Measurements from ENCODE around the gene DNAAF6. TPM values are rescaled to one million over a fixed set of nuclear protein-coding genes. Genes with fewer than 3 reads are reported as not detected.
A peak's percentile ranks its signal among the peaks of the same experiment; 100 is the strongest.
"Not testable (repeated sequence)": the region's sequence is repeated elsewhere in the genome, so short reads cannot be mapped to it uniquely, and the experiment has no call there.

DNAAF6 gene
- polyA plus RNA-seq (ENCODE audit: insufficient read length in 4 of 4) = under 1 TPM in 1 of 4 donors, not detected in 3; 0.09 TPM

DNA sequence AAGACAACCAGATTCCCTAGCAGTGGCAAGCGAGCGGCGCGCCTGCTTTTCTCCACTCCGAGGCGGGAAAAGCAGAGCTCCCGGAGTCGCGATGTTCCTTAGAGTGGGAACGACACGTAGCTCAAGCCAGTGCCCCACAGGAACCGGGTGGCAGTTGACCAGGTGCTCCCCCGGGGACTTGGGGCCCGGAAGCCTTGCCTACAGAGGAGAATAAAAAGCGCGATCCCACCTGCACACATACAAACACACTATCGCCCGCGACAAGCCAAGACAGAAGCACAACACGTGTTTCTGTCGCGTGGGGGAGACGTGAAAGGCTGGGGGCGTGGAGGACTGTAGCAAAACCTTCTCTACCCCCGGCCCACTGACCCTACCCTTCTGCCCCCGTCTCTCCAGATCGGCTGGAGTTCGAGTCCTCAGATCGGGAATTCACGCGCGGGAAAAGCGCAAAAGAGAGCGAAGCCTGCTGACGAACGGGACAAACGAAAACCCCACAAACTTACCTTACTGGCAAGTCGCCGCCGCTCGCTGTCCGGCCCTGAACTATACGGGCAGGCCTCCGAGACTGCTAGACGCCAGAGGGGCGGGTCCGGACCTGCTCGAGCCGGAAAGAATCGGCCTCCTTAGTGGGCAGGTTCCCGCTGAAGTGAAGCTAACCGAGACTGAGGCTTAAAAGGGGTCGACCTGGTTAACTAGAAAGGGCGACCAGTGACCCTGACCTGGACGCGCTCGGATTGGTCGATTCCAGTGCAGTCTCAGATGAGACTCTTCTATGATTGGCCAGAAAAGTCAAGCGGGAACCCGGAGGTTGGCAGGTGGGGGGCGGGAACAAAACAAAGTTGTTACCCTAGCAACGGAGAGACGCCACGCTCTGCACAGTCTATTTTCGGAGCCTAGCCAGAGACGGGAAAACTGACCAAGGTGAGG lies at the start of gene DNAAF6, which contains the start of gene NUP62CL:
DNAAF6 (plus strand) TSS at position 842 of the 927 bp plus-strand sequence. CDS start 6,265 bp downstream, outside the sequence.
NUP62CL (minus strand) TSS at position 664 of the 927 bp plus-strand sequence. CDS start 31,287 bp downstream, outside the sequence.
- peak; percentile 29 to 57 (median 46) for DNase-seq (ENCODE audit: low read depth in 4 of 4, low spot score in 3 of 4)

DNA sequence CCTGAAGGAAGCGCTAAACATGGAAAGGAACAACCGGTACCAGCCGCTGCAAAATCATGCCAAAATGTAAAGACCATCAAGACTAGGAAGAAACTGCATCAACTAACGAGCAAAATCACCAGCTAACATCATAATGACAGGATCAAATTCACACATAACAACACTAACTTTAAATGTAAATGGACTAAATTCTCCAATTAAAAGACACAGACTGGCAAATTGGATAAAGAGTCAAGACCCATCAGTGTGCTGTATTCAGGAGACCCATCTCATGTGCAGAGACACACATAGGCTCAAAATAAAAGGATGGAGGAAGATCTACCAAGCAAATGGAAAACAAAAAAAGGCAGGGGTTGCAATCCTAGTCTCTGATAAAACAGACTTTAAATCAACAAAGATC lies 48.8 kb upstream of the DNAAF6 start:
- not testable (repeated sequence) for DNase-seq (ENCODE audit: low read depth in 4 of 4, low spot score in 3 of 4)

DNA sequence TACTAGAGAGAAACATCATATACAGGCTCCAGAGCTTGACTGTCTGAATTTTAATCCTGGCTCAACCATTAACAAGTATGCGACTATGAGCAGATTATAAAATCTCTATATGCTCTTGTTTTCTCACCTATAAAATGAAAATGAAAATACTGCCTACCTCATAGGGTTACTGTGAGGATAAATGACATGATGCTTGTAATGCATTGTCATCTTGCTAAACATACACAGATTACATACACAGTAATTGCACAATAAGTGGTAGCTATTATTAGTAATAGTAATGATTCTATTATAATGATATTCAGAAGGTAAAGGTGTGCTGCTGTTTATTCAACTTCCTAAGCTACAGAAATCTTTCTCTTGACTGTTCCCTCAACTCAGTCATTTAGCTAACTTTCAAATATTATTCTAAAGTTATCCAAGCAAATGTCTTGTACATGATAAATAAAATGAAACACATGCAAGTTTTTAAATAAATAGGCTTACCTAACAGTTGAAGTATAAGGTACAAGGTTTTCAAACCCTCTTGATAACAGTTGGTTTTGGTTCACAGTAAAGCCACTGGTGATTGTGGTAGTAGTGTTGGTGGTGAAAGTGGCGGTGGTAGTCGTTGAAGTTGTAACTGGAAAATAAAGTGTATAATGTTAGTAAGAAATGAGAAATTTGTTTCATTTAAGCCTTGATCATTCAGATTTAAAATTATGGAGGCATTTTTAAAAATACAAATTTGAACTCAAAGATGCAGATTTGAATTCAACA lies 39.1 kb upstream of the DNAAF6 start:
- DNase-seq (ENCODE audit: low read depth in 4 of 4, low spot score in 3 of 4) = no peak

DNA sequence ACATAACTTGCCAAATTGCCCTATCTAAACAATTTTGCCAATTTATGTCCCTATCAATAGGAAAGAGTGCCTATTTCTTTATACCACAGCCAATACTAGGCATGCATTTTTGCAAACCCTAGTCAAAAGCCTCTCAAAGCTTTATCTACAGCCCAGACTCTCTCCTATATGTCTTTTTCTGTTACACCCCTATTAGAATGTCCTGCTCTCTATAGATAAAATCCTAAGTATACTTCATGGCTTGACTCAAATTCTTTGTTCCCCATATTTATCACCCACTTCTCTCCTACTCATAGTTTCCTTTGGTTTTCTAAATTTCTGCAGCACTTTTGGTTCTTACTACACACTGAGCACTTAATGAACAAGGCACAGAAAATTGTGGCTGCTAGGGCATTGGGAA lies 38.2 kb upstream of the DNAAF6 start:
- DNase-seq (ENCODE audit: low read depth in 4 of 4, low spot score in 3 of 4) = no peak

DNA sequence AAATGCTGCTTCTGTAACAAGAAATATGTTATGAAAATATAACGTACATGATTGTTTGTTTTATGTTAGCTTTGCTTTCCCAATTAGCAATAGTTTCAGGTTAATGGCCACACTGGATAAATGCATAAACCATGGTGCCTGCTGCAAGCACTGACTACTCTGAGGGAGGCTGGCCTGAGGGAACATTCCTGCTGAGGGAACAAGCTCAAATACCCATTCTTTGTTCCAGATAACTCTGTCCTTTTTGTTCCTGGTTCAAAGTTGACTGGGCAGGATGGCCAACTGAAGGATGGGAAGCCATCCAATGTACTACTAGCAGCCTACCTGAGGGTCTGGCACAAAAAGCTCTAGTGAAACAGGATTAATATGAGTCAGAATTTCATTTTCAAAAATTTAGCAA lies 37.7 kb upstream of the DNAAF6 start:
- DNase-seq (ENCODE audit: low read depth in 4 of 4, low spot score in 3 of 4) = no peak

DNA sequence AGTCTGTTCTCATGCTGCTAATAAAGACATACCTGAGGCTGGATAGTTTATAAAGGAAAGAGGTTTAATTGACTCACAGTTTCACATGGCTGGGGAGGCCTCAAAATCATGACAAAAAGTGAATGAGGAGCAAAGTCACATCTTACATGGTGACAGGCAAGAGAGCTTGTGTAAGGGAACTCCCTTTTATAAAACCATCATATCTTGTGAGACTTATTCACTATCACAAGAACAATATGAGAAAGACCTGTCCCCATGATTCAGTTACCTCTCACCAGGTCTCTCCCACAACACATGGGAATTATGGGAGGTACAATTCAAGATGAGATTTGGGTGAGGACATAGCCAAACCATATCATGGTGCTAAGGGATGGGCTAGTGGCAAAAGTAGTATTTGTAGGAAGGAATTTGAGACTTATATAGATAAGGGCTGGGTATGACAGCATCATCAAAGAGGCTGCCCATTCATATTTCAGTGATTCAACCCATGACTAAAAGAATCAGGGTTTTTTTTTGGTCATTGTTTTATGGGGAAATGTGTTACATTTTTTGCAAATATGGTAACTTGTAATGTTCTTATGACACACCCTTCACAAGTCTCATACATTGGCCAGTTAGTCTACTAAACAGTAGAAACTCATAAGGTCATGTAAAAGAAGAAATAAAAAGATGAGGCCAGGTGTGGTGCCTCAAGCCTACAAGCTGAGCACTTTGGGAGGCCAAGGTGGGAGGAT lies 34.9 kb upstream of the DNAAF6 start:
- no peak for DNase-seq (ENCODE audit: low read depth in 4 of 4, low spot score in 3 of 4)

DNA sequence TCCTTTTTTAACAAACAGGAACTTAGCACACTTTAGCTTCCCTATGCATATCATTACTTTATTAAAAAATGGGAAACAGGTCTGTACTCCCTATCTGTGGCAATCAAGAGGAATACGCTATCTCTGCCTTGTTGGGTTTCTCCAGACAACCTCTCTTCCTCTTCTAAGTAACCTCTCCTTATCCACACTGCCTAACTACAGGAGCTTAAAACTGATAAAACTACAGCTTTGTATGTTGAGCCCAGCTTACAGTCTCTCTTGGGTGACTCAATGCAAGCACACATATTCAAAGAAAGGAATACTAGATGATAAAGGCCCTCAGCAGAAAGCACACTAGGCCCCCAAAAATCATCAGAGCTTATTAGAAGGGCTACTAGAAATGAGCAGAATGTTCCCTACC lies 9.1 kb upstream of the DNAAF6 start:
- DNase-seq (ENCODE audit: low read depth in 4 of 4, low spot score in 3 of 4) = no peak

DNA sequence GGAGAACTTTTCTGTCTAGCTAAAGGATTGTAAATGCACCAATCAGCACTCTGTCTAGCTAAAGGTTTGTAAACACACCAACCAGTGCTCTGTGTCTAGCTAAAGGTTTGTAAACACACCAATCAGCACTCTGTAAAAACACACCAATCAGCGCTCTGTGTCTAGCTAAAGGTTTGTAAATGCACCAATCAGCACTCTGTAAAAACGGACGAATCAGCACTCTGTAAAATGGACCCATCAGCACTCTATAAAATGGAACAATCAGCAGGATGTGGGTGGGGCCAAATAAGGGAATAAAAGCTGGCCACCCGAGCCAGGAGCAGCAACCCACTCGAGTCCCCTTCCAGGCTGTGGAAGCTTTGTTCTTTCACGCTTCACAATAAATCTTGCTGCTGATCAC lies 8.3 kb upstream of the DNAAF6 start:
- not testable (repeated sequence) for DNase-seq (ENCODE audit: low read depth in 4 of 4, low spot score in 3 of 4)

DNA sequence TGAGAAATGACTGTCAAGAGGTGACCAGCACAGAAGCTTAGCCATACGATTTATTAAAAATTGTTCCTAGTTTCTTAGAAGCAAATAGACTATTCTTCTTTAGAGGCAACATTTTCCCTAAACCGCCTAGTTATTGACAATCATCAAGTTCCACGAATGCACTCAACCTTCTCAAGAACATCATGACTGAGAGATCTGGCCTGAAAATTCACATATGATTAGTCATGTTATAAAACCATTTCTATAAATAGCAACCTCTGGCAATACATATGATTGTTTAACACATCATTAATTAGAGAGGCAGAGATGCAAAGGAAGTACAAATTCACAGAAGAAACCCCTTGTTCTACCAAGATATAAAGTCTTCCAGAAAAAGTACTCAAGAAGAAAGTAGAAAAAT lies 6.9 kb upstream of the DNAAF6 start:
- no peak for DNase-seq (ENCODE audit: low read depth in 4 of 4, low spot score in 3 of 4)

DNA sequence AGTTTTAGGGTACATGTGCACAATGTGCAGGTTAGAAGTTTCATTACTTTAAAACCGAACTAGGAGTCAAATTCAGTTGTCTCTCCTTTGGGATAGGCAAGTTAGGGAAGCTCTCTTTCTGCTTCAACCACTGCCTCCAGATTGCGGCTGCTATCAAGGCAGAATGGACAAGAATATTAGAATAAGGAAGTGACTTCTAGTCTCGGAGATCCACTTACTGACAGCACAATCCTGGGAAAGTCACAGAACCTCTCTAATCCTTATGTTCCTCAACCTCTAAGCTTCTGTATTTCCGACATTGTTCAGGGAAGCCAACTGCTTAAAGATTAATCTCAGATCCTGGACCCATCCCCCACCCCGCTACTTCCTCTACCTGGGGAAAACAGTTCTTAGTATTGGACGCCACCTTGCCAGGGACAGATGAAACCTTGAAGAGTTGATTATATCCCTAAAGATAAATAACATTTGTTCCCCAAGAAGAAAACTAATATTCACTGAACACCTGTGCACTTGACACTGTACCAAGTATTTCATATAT lies 2.3 kb upstream of the DNAAF6 start:
- no peak for DNase-seq (ENCODE audit: low read depth in 4 of 4, low spot score in 3 of 4)

DNA sequence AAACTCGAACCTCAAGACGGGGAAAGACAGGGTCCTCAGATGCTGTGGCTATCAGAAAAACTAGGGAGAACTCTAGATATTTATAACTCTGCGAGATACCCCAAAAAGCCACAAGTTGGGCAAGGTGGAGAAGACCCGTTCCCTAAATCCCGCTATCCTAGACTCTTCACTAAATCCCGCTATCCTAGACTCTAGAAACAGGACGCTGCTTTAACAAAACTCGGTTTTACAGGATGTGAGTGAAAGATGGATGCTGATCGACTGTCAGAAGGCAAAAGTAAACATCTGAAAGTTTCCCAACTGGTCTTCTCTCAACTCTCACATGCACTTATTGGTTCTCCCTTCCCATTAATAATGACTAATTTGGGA lies 270 bp downstream of the DNAAF6 start:
- DNase-seq (ENCODE audit: low read depth in 4 of 4, low spot score in 3 of 4) = no peak

DNA sequence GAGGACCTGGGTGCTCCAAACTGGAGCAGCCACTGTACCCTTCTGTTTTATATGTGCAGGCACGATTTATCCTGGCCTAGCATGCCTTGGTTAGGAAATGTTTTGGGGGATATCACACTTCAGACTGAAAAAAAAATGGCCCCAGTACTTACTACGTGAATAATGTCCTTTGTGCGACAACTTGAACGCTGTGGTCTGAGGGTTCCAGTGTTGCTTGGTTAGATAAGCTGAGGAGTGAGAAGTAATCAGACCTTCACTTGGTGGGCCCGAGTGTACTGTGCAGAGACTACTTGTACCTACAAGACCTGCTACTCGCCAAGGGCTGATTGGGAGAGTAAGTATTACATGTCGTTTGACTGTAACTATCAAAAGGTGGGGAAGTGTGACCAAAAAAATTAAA lies 678 bp downstream of the DNAAF6 start:
- DNase-seq (ENCODE audit: low read depth in 4 of 4, low spot score in 3 of 4) = no peak

DNA sequence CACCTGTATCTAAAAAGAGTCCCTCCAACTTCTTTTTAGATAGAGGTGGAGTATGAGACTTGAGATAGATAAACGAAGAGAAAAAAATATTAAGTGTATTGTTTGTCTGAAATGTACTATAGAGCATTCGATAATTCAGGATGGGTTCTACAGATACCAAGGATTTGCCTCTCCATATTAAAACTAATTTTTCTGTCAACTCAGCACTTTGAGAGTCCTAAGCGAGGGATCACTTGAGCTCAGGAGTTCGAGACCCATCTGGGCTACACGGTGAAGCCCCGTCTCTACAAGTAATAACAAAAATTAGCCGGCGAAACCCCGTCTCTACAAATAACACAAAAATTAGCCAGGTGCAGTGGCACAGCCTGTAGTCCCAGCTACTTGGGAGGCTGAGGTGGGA lies 1.5 kb downstream of the DNAAF6 start:
- DNase-seq (ENCODE audit: low read depth in 4 of 4, low spot score in 3 of 4) = no peak

DNA sequence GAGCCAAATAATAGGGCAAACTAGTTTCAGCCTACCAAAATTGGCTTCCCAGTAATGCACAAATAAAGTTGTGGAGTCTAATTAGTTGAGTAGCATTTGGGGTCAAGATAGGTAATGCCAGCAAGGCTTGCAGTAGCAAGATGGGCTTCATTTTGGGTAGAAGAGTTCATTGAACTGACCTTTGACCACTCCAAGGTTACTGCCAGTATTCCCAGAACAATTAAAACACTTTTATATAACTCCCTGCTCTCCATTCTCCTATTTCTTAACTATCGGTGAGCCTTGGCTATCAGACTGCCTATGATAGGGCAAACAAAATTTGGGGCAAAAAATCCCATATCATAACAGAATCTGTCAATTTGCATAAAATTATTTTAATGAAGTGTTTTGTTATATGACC lies 7.1 kb downstream of the DNAAF6 start:
- DNase-seq (ENCODE audit: low read depth in 4 of 4, low spot score in 3 of 4) = no peak

DNA sequence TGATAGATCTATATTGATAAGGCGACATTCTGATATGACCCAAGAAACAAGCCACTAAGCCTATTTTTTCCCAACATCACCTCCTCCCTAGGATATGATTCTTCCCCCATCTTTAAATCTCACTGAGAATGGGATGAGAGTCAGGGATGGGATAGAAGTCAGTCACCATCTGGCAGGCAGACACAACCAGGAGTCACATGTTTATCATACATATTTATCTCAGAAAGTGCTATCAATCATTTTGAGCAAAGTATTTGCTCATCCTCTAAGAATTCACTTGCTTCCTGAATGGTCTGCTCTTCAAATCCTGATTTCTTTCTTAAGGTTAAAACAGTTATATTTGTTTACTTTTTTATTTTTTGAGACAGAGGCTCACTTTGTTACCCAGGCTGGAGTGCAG lies 20.3 kb downstream of the DNAAF6 start:
- DNase-seq (ENCODE audit: low read depth in 4 of 4, low spot score in 3 of 4) = no peak

DNA sequence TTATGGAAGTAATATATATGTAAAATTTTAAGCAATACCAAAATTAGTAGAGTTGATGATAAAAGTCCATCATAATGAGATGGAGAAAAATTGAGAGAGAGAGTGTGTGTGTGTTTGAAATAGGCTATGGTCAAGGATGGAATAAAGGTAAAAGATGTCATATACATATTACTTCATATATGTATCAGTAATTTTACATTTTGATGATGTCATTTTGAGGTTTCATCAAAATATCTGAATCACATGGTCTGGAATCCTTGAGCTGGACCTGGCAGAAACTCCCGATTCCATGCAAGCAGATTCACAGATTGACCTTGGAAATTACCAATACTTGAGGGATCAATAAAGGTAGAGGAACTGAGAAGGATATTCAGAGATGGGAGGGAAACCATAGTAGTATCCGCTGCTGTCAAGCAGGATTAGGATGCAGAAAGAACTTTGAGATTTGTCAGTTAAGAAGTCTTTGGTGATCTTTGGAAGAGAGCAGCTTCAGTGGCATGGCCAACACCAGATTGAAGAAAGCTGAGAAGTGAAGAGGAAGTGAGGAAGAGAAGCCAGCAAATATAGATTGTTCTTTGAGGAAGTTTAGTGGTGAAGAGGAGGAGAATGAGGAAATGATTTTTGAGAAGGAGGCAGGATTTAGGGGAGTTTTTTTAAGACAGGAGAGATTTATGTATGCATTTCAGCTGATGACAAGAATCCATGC lies 21.5 kb downstream of the DNAAF6 start:
- DNase-seq (ENCODE audit: low read depth in 4 of 4, low spot score in 3 of 4) = no peak

DNA sequence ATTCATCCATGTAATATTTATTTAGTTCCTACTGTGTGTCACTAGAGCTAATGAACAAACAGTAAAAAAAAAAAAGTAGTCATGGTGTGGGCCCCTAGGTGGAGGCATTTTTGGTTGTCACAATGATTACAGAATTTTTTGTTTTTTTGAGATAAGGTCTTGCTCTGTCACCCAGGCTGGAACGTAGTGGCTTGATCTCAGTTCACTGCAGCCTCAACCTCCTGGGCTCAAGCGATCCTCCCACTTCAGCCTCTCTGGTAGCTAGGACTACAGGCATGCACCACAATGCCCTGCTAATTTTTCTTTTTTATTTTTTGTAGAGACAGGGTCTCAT lies 22.0 kb downstream of the DNAAF6 start:
- DNase-seq (ENCODE audit: low read depth in 4 of 4, low spot score in 3 of 4) = no peak

DNA sequence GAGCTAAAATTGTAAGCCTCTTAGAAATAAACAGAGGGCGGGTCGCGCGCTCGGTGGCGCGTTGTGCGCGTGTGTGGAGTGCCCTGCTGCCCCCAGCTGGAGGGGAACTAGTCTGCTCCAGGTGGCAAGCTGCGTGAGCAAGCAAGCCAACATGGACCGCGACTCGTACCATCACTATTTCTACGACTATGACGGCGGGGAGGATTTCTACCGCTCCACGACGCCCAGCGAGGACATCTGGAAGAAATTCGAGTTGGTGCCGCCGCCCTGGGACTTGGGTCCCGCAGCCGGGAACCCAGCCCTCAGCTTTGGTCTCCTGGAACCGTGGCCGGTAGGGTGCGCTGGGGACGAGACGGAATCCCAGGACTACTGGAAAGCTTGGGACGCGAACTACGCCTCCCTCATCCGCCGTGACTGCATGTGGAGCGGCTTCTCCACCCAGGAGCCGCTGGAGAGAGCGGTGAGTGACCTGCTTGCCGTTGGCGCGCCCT lies 66.1 kb downstream of the DNAAF6 start:
- no peak for DNase-seq (ENCODE audit: low read depth in 4 of 4, low spot score in 3 of 4)

DNA sequence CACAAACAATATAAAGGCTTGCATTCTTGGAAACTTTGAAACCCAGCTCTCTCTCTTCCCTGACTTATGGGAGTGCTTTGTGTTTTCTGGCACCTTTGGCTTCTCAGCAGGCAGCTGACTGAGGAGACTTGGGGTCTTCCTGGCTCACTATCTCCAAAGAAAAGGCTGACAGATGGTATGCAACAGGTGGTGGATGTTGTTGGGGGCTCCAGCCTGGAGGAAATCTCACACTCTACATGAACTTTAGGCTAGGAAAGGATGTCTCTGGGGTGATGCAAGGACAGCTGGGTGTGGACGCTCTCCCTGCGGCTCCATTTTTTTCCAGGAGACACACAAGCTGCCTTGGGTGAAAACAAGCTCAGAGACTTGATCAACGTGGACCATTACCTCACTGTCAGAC lies 67.4 kb downstream of the DNAAF6 start:
- DNase-seq (ENCODE audit: low read depth in 4 of 4, low spot score in 3 of 4) = no peak

DNA sequence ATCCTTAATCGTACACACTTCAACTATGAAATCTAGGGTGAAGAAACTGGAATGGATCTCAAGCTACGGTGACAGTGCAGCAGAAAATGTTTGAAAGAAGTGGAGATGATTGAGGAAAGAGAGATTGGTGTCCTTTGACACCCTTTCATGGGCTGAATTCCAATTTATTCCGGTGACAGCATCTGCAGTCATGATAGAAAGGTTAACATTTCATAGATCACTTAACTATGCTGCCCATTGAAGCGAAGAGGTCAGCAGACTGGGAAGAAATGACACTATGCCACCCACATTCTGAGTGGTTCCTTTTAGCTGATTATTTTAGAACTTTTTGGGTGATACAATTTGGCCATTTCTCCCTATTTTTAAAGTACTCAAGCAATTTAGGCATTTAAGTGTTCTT lies 82.3 kb downstream of the DNAAF6 start:
- DNase-seq (ENCODE audit: low read depth in 4 of 4, low spot score in 3 of 4) = no peak

All from left renal pelvis (tissue), 4 donors.